ENCODE results near the gene HABP2. TPM values are rescaled to one million over a fixed set of nuclear protein-coding genes. Genes with fewer than 3 reads are reported as not detected.

The HABP2 gene
- polyA plus RNA-seq, 1 of the 3 experiments (the other 2 are of a cell fraction), result not detected

DNA sequence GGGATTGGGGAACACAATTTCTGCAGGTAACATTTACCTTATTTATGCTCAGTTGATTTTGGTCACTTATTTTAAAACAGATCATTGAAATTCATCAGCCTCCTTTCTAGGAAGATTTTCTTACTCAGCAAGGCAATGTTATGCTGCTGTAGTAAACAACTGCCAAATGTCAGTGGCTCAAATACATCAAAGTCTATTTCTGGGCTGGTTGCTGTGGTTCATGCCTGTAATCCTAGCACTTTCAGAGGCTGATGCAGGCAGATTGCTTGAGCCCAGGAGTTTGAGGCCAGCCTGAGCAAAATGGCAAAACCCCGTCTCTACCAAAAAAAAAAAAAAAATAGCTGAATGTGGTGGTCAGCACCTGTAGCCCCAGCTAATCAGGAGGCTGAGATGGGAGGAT lies 25.9 kb downstream of the HABP2 start:
- no peak overlapping the region for H3K4me2 ChIP-seq
- H3K9me3 ChIP-seq, result no peaks in the 10 kb centered on the region
- H3F3A ChIP-seq (replicated peaks; ENCODE audit: insufficient read depth), result no peaks in the 10 kb centered on the region
- ChIA-PET POLR2A (no interaction called here), CTCF (no interaction called here)
- no peak overlapping the region for H2AFZ ChIP-seq (ENCODE audit: low read depth)
- no peaks in the 10 kb centered on the region for H3K79me2 ChIP-seq (ENCODE audit: insufficient read depth)
- H3K4me3 ChIP-seq (ENCODE audit: low read depth in 2 of 2, low read length in 1 of 2), result no peak overlapping the region
- DNase-seq, result no peak
- no peaks in the 10 kb centered on the region for H3K36me3 ChIP-seq (replicated peaks in 1 of 2; ENCODE audit: control insufficient read depth in 1 of 2, insufficient read depth in 2 of 2, low read length in 1 of 2)
- TF ChIP-seq, protein P1, sequence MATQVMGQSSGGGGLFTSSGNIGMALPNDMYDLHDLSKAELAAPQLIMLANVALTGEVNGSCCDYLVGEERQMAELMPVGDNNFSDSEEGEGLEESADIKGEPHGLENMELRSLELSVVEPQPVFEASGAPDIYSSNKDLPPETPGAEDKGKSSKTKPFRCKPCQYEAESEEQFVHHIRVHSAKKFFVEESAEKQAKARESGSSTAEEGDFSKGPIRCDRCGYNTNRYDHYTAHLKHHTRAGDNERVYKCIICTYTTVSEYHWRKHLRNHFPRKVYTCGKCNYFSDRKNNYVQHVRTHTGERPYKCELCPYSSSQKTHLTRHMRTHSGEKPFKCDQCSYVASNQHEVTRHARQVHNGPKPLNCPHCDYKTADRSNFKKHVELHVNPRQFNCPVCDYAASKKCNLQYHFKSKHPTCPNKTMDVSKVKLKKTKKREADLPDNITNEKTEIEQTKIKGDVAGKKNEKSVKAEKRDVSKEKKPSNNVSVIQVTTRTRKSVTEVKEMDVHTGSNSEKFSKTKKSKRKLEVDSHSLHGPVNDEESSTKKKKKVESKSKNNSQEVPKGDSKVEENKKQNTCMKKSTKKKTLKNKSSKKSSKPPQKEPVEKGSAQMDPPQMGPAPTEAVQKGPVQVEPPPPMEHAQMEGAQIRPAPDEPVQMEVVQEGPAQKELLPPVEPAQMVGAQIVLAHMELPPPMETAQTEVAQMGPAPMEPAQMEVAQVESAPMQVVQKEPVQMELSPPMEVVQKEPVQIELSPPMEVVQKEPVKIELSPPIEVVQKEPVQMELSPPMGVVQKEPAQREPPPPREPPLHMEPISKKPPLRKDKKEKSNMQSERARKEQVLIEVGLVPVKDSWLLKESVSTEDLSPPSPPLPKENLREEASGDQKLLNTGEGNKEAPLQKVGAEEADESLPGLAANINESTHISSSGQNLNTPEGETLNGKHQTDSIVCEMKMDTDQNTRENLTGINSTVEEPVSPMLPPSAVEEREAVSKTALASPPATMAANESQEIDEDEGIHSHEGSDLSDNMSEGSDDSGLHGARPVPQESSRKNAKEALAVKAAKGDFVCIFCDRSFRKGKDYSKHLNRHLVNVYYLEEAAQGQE (IDR thresholded peaks at IDR 0.05; ENCODE audit: low read depth, low read length), result no peak
- TF ChIP-seq TAF1 (IDR thresholded peaks at IDR 0.05; ENCODE audit: borderline replicate concordance, low read depth, low read length), result no peak
- TF ChIP-seq, protein P2, sequence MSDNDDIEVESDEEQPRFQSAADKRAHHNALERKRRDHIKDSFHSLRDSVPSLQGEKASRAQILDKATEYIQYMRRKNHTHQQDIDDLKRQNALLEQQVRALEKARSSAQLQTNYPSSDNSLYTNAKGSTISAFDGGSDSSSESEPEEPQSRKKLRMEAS (IDR thresholded peaks at IDR 0.05; ENCODE audit: low read depth), result no peak
- TF ChIP-seq GABPA (IDR thresholded peaks at IDR 0.05; ENCODE audit: low read depth), result no peak
- TF ChIP-seq SMC3 (IDR thresholded peaks at IDR 0.05; ENCODE audit: low read depth, low read length), result no peak
- no peak for TF ChIP-seq MEF2A (IDR thresholded peaks at IDR 0.05; ENCODE audit: borderline replicate concordance, low read depth)
- TF ChIP-seq FOXJ3 (CRISPR knock-in tag; IDR thresholded peaks at IDR 0.05), result no peak
- TF ChIP-seq NRF1 (IDR thresholded peaks at IDR 0.05; ENCODE audit: low read depth, low read length), result no peak
- no peak for TF ChIP-seq TEAD4 (IDR thresholded peaks at IDR 0.05; ENCODE audit: borderline replicate concordance, insufficient read depth)
- no peak for TF ChIP-seq FOSL2 (IDR thresholded peaks at IDR 0.05; ENCODE audit: borderline replicate concordance, low read depth)
- no peak for TF ChIP-seq GATA2 (CRISPR knock-in tag; IDR thresholded peaks at IDR 0.05)
- TF ChIP-seq, protein P3, sequence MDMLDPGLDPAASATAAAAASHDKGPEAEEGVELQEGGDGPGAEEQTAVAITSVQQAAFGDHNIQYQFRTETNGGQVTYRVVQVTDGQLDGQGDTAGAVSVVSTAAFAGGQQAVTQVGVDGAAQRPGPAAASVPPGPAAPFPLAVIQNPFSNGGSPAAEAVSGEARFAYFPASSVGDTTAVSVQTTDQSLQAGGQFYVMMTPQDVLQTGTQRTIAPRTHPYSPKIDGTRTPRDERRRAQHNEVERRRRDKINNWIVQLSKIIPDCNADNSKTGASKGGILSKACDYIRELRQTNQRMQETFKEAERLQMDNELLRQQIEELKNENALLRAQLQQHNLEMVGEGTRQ (IDR thresholded peaks at IDR 0.05; ENCODE audit: borderline replicate concordance, low read depth, low read length), result no peak
- no peak for TF ChIP-seq EP300 (IDR thresholded peaks at IDR 0.05; ENCODE audit: borderline replicate concordance in 1 of 2, low read depth in 1 of 2, low read length in 1 of 2)
- TF ChIP-seq, protein P4, sequence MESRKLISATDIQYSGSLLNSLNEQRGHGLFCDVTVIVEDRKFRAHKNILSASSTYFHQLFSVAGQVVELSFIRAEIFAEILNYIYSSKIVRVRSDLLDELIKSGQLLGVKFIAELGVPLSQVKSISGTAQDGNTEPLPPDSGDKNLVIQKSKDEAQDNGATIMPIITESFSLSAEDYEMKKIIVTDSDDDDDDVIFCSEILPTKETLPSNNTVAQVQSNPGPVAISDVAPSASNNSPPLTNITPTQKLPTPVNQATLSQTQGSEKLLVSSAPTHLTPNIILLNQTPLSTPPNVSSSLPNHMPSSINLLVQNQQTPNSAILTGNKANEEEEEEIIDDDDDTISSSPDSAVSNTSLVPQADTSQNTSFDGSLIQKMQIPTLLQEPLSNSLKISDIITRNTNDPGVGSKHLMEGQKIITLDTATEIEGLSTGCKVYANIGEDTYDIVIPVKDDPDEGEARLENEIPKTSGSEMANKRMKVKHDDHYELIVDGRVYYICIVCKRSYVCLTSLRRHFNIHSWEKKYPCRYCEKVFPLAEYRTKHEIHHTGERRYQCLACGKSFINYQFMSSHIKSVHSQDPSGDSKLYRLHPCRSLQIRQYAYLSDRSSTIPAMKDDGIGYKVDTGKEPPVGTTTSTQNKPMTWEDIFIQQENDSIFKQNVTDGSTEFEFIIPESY (IDR thresholded peaks at IDR 0.05; ENCODE audit: borderline replicate concordance, low read depth), result no peak
- TF ChIP-seq, protein P5, sequence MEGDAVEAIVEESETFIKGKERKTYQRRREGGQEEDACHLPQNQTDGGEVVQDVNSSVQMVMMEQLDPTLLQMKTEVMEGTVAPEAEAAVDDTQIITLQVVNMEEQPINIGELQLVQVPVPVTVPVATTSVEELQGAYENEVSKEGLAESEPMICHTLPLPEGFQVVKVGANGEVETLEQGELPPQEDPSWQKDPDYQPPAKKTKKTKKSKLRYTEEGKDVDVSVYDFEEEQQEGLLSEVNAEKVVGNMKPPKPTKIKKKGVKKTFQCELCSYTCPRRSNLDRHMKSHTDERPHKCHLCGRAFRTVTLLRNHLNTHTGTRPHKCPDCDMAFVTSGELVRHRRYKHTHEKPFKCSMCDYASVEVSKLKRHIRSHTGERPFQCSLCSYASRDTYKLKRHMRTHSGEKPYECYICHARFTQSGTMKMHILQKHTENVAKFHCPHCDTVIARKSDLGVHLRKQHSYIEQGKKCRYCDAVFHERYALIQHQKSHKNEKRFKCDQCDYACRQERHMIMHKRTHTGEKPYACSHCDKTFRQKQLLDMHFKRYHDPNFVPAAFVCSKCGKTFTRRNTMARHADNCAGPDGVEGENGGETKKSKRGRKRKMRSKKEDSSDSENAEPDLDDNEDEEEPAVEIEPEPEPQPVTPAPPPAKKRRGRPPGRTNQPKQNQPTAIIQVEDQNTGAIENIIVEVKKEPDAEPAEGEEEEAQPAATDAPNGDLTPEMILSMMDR (IDR thresholded peaks at IDR 0.05), result no peak
- TF ChIP-seq EZH2phosphoT487 (IDR thresholded peaks at IDR 0.05; ENCODE audit: borderline replicate concordance, low read depth), result no peak
- TF ChIP-seq NFIC (IDR thresholded peaks at IDR 0.05; ENCODE audit: borderline replicate concordance), result no peak
- TF ChIP-seq, protein P6, sequence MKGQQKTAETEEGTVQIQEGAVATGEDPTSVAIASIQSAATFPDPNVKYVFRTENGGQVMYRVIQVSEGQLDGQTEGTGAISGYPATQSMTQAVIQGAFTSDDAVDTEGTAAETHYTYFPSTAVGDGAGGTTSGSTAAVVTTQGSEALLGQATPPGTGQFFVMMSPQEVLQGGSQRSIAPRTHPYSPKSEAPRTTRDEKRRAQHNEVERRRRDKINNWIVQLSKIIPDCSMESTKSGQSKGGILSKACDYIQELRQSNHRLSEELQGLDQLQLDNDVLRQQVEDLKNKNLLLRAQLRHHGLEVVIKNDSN (IDR thresholded peaks at IDR 0.05; ENCODE audit: borderline replicate concordance, low read depth), result no peak
- TF ChIP-seq YY1 (IDR thresholded peaks at IDR 0.05; ENCODE audit: low read depth), result no peak
- WGBS (ENCODE audit: low lambda C conversion rate), result 57% methylated on average over 1 of the region's 1 CpG
- no peaks in the 10 kb centered on the region; a peak in 1 of 4 replicates for H3K4me1 ChIP-seq (ENCODE audit: control insufficient read depth in 1 of 2, insufficient read depth in 2 of 2, low read depth in 1 of 2, low read length in 1 of 2)
- H3K27me3 ChIP-seq (ENCODE audit: insufficient read depth), result no peaks in the 10 kb centered on the region
- no peaks in the 10 kb centered on the region for H3K9me2 ChIP-seq
- no peak overlapping the region for H3K27ac ChIP-seq (ENCODE audit: low read depth in 2 of 2, low read length in 1 of 2)
- H3K9ac ChIP-seq, result no peak overlapping the region
- H4K20me1 ChIP-seq (ENCODE audit: insufficient read depth), result no peaks in the 10 kb centered on the region

All from SK-N-SH (cell line).